GM20000 (cell line): Measurements from ENCODE around the gene CREM.

Source experiments
- DNase-seq: peaks from one replicate; pipeline ENCODE4 v3.0.0; 2012; ENCODE audit warnings: low spot score
- CTCF ChIP-seq: IDR thresholded peaks from 2 replicates; pipeline ENCODE4 v1.5.1; 2012; ENCODE audit warnings: mild to moderate bottlenecking, control low read depth; ENCODE audit errors: extremely low read depth, missing control alignments

CREM gene

GRCh38 chr10:35218339-35218955 lies 91.8 kb downstream of the CREM start:
- TF ChIP-seq CTCF, result peak; percentile 53

GRCh38 chr10:35219292-35219691 lies 92.6 kb downstream of the CREM start:
- no peak for TF ChIP-seq CTCF
- DNase-seq, result no peak

More at GRCh38 chr10:35218339-35218955, 91.8 kb downstream of the CREM start:
- DNase-seq, result peak; percentile 80

GRCh38 chr10:35219891-35220890 lies 93.5 kb downstream of the CREM start:
- no peak for DNase-seq
- TF ChIP-seq CTCF, result no peak

GRCh38 chr10:35223016-35223415 lies 96.4 kb downstream of the CREM start:
- no peak for DNase-seq
- TF ChIP-seq CTCF, result no peak

- TF ChIP-seq CTCF, result no peak
- no peak for DNase-seq
Observed at GRCh38 chr10:35224045-35224740, 97.5 kb downstream of the CREM start.

GRCh38 chr10:35225204-35225603 lies 98.6 kb downstream of the CREM start:
- no peak for DNase-seq
- TF ChIP-seq CTCF, result no peak
